Fibroblast of mammary gland (primary cell): ENCODE measurements around the gene AURKAIP1.
A peak's percentile ranks its signal among the peaks of the same experiment; 100 is the strongest.
"Not testable (repeated sequence)": the region's sequence is repeated elsewhere in the genome, so short reads cannot be mapped to it uniquely, and the experiment has no call there.

Source experiments
- DNase-seq: peaks from one replicate; pipeline ENCODE4 v3.0.0-alpha.2; 2010; ENCODE audit warnings: low read depth
- H3K4me3 ChIP-seq: 2 replicates; pipeline ENCODE4 v1.5.1; 2011; ENCODE audit warnings: low read depth, mild to moderate bottlenecking, low read length, moderate library complexity; ENCODE audit not compliant: control insufficient read depth
- TF ChIP-seq, protein P1 (sequence below): conservative IDR thresholded peaks from 2 replicates; pipeline ENCODE4 v1.5.1; 2011; ENCODE audit warnings: low read depth, low read length, inconsistent platforms; ENCODE audit not compliant: control insufficient read depth, insufficient read depth

AURKAIP1 gene

DNA sequence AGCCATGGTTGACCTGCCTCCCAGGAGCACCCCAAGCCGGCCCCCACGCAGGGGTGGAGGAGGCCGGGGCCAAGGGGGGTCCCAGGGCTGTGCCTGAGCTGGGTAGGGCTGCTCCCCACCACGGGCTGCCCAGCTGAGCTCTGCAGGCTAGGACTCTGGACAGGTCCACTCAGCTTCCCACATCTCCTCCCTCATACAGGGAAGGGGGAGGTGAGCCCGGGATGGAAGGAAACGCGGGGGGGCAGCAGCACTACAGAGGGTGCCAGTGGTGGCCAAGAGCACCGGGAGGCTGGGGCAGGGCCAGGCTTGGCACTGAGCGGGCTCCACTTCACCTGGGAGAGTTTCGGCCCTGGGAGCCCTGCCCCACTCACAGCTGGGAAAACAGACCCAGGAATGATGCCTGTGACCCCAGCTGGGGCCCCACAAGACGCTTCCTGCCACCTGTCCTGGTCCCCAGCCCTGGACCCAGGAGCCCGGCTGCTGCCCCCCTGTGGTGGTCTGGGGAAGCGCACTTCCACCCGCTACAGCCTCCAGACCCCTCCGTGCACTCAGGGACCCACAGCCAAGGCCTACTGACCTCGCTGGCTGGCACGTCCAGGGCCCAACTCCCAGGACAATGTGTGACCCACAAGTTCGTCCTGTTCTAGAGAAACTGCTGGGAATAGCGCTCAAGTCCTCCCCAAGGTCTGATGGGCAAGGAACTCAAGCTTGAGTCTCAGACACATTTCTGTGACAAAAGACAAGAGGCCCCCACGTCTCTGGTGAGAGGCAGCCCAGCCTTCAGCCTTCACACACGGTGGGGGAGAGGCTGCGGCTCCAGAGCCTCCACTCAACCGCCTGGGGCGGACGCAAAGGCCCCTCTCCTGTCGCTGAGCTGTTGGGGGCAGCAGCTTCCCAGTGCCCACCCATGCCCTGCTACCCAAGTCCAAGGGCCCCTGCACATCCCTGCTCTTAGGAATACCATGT, 3.0 kb downstream of the AURKAIP1 start:
- no peak overlapping the region for H3K4me3 ChIP-seq
- peak; percentile 44 for DNase-seq

DNA sequence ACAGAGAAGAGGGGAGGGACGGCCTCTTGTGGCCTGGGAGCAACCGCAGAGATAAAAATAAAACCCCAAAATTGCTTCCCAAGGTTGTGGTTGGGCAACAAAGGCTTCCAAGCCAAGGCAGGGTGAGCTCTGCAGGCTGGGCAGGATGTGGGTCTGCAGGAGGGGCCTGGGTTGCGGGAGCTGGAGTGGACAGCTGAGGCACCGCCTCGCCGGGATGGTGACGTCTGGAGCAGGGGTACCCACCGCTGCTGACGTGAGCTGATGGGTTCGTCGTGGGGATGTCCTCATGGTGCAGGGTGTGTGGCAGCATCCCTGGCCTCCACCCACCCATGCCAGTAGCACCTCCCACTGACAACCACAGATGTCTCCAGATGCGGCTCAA, 3.7 kb downstream of the AURKAIP1 start:
- H3K4me3 ChIP-seq = no peak overlapping the region
- TF ChIP-seq, protein P1, sequence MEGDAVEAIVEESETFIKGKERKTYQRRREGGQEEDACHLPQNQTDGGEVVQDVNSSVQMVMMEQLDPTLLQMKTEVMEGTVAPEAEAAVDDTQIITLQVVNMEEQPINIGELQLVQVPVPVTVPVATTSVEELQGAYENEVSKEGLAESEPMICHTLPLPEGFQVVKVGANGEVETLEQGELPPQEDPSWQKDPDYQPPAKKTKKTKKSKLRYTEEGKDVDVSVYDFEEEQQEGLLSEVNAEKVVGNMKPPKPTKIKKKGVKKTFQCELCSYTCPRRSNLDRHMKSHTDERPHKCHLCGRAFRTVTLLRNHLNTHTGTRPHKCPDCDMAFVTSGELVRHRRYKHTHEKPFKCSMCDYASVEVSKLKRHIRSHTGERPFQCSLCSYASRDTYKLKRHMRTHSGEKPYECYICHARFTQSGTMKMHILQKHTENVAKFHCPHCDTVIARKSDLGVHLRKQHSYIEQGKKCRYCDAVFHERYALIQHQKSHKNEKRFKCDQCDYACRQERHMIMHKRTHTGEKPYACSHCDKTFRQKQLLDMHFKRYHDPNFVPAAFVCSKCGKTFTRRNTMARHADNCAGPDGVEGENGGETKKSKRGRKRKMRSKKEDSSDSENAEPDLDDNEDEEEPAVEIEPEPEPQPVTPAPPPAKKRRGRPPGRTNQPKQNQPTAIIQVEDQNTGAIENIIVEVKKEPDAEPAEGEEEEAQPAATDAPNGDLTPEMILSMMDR = no peak
- DNase-seq = peak; percentile 56

More for the DNA sequence above, 3.0 kb downstream of the AURKAIP1 start:
- TF ChIP-seq, protein P1 = peak; percentile 76

DNA sequence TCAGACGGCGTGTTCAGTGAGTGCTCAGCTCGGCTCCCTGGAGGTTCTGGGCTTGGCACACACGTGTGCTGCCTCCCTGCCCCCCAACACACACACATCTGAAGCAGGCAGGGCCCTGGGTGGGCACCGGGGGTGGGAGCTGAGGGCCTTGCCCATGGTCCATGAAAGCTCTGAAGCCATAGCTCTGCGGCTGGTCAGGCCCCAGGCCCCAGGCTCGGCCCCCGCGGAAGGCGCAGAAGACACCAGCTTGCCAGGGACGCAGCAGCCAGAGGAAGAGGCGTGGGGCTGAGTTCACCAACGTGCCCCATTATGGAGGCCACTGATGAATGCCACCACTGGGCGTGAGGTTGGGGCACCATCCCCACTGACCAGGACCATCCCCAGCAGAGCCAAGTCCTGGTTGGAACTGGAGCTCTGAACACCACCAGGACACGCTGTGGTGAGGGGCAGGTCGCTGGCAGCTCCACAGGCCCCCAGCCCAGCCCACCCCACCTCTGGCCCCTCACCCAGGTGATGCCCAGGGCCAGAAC, 4.2 kb downstream of the AURKAIP1 start:
- TF ChIP-seq, protein P1 = no peak
- no peak overlapping the region for H3K4me3 ChIP-seq
- DNase-seq = no peak

DNA sequence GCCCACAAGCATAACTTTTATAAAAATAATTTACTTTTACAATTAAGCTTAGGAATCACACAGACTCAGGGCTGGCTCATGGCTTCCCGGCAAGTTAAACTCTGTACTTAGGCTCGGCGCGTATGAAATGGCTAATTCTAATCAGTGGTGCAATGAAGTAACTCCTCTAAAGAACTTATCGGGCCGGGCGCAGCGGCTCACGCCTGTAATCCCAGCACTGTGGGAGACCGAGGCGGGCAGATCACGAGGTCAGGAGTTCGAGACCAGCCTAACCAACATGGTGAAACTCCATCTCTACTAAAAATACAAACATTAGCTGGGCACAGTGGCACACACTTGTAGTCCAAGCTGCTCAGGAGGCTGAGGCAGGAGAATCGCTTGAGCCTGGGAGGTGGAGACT, 4.9 kb downstream of the AURKAIP1 start:
- not testable (repeated sequence) for H3K4me3 ChIP-seq

DNA sequence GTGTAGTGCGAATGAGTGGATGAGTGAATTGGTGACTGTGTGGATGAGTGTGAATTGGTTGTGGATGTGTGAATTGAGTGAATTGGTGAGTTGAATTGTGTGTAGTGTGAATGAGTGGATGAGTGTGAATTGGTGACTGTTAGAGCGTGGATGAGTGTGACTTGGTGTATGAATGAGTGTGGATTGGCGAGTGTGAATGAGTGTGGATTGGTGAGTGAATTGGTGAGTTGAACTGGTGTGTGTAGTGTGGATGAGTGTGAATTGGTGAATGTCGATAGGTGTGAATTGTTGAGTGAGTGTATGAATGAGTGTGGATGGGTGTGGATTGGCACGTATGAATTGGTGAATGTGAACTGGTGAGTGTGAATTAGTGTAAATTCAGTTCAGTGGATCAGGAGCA, 7.7 kb downstream of the AURKAIP1 start:
- no peak for DNase-seq

More for the DNA sequence above, 4.9 kb downstream of the AURKAIP1 start:
- not testable (repeated sequence) for DNase-seq

DNA sequence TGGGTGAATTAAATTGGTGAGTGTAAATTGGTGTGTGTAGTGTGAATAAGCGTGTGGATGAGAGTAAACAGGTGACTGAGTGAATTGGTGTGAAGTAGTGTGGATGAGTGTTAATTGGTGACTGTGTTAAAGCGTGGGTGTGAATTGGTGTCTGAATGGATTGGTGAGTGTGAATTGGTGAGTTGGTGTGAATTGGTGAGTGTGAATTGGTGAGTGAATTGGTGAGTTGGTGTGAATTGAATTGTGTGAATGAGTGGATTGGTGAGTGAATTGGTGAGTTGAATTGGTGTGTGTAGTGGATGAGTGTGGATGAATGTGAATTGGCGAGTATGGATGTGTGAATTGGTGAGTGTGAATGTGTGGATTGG, 8.3 kb downstream of the AURKAIP1 start:
- DNase-seq = no peak
- TF ChIP-seq, protein P1 = no peak
- no peak overlapping the region for H3K4me3 ChIP-seq

More for the DNA sequence above, 7.7 kb downstream of the AURKAIP1 start:
- no peak overlapping the region for H3K4me3 ChIP-seq
- TF ChIP-seq, protein P1 = no peak
